ENCODE data around the gene AMACR. TPM values are rescaled to one million over a fixed set of nuclear protein-coding genes. Genes with fewer than 3 reads are reported as not detected.

AMACR gene
- total and polyA plus RNA-seq, 9 donors = 4.2 to 11.5 (median 8.2) TPM

GRCh38 chr5:34001241-34001841, 6.5 kb downstream of the AMACR start:
- Histone ChIP-seq H3K4me1 (ENCODE audit: control insufficient read depth, insufficient read depth, low read length) (peaks cover 7% of the 10 kb centered on the region), H3K27me3 (ENCODE audit: control insufficient read depth, insufficient read depth, low read length) (no peaks in the 10 kb centered on the region), H3K9me3 (replicated peaks; ENCODE audit: control insufficient read depth, low read depth, low read length) (no peaks in the 10 kb centered on the region), H3K36me3 (ENCODE audit: control insufficient read depth, insufficient read depth, low read length) (peaks cover 32% of the 10 kb centered on the region), H3K27ac (ENCODE audit: low read length) (no peak overlapping the region), H3K4me3 (ENCODE audit: low read length) (no peak overlapping the region)
- 83% methylated on average over 7 of the region's 10 CpGs for WGBS (ENCODE audit: insufficient coverage)
- no peak for DNase-seq

GRCh38 chr5:33999978-34000377, 7.9 kb downstream of the AMACR start:
- 94% methylated on average over 3 of the region's 4 CpGs for WGBS (ENCODE audit: insufficient coverage)
- Histone ChIP-seq H3K4me3 (ENCODE audit: low read length) (no peak overlapping the region), H3K36me3 (ENCODE audit: control insufficient read depth, insufficient read depth, low read length) (peaks cover 31% of the 10 kb centered on the region), H3K27ac (ENCODE audit: low read length) (no peak overlapping the region), H3K27me3 (ENCODE audit: control insufficient read depth, insufficient read depth, low read length) (no peaks in the 10 kb centered on the region), H3K4me1 (ENCODE audit: control insufficient read depth, insufficient read depth, low read length) (peaks cover 7% of the 10 kb centered on the region), H3K9me3 (replicated peaks; ENCODE audit: control insufficient read depth, low read depth, low read length) (no peaks in the 10 kb centered on the region)
- no peak for DNase-seq

GRCh38 chr5:33997331-33997983, 10.4 kb downstream of the AMACR start:
- peaks cover 15% of the 10 kb centered on the region for H3K36me3 ChIP-seq (ENCODE audit: control insufficient read depth, insufficient read depth, low read length)
- H3K9me3 ChIP-seq (replicated peaks; ENCODE audit: control insufficient read depth, low read depth, low read length) = no peaks in the 10 kb centered on the region
- DNase-seq = peak; percentile 89
- H3K27me3 ChIP-seq (ENCODE audit: control insufficient read depth, insufficient read depth, low read length) = no peaks in the 10 kb centered on the region
- H3K27ac ChIP-seq (ENCODE audit: low read length) = no peak overlapping the region
- H3K4me3 ChIP-seq (ENCODE audit: low read length) = no peak overlapping the region
- 26% methylated on average over 5 of the region's 6 CpGs for WGBS (ENCODE audit: insufficient coverage)
- peaks cover 7% of the 10 kb centered on the region for H3K4me1 ChIP-seq (ENCODE audit: control insufficient read depth, insufficient read depth, low read length)

GRCh38 chr5:33995865-33996264, 12.0 kb downstream of the AMACR start:
- H3K9me3 ChIP-seq (replicated peaks; ENCODE audit: control insufficient read depth, low read depth, low read length) = no peaks in the 10 kb centered on the region
- peaks cover 7% of the 10 kb centered on the region for H3K4me1 ChIP-seq (ENCODE audit: control insufficient read depth, insufficient read depth, low read length)
- no peak overlapping the region for H3K4me3 ChIP-seq (ENCODE audit: low read length)
- peaks cover 9% of the 10 kb centered on the region for H3K36me3 ChIP-seq (ENCODE audit: control insufficient read depth, insufficient read depth, low read length)
- DNase-seq = peak; percentile 46
- 0% methylated on average over 1 of the region's 2 CpGs for WGBS (ENCODE audit: insufficient coverage)
- no peaks in the 10 kb centered on the region for H3K27me3 ChIP-seq (ENCODE audit: control insufficient read depth, insufficient read depth, low read length)
- no peak overlapping the region for H3K27ac ChIP-seq (ENCODE audit: low read length)

GRCh38 chr5:33994845-33995244, 13.0 kb downstream of the AMACR start:
- Histone ChIP-seq H3K27me3 (ENCODE audit: control insufficient read depth, insufficient read depth, low read length) (no peaks in the 10 kb centered on the region), H3K4me1 (ENCODE audit: control insufficient read depth, insufficient read depth, low read length) (peaks cover 7% of the 10 kb centered on the region), H3K27ac (ENCODE audit: low read length) (no peak overlapping the region), H3K9me3 (replicated peaks; ENCODE audit: control insufficient read depth, low read depth, low read length) (no peaks in the 10 kb centered on the region), H3K36me3 (ENCODE audit: control insufficient read depth, insufficient read depth, low read length) (peaks cover 6% of the 10 kb centered on the region), H3K4me3 (ENCODE audit: low read length) (no peak overlapping the region)
- WGBS (ENCODE audit: insufficient coverage) = no CpG with 5 or more reads among the region's 1 CpG
- peak; percentile 22 for DNase-seq

- Histone ChIP-seq H3K27ac (ENCODE audit: low read length) (no peak overlapping the region), H3K4me1 (ENCODE audit: control insufficient read depth, insufficient read depth, low read length) (peaks cover 7% of the 10 kb centered on the region), H3K36me3 (ENCODE audit: control insufficient read depth, insufficient read depth, low read length) (peaks cover 14% of the 10 kb centered on the region), H3K27me3 (ENCODE audit: control insufficient read depth, insufficient read depth, low read length) (no peaks in the 10 kb centered on the region), H3K9me3 (replicated peaks; ENCODE audit: control insufficient read depth, low read depth, low read length) (no peaks in the 10 kb centered on the region), H3K4me3 (ENCODE audit: low read length) (no peak overlapping the region)
- no peak for DNase-seq
- 50% methylated on average over 1 of the region's 2 CpGs for WGBS (ENCODE audit: insufficient coverage)
Observed at GRCh38 chr5:33992864-33993263, 15.0 kb downstream of the AMACR start.

- Histone ChIP-seq H3K27ac (ENCODE audit: low read length) (no peak overlapping the region), H3K27me3 (ENCODE audit: control insufficient read depth, insufficient read depth, low read length) (no peaks in the 10 kb centered on the region), H3K9me3 (replicated peaks; ENCODE audit: control insufficient read depth, low read depth, low read length) (no peaks in the 10 kb centered on the region), H3K36me3 (ENCODE audit: control insufficient read depth, insufficient read depth, low read length) (peaks cover 17% of the 10 kb centered on the region), H3K4me1 (ENCODE audit: control insufficient read depth, insufficient read depth, low read length) (no peaks in the 10 kb centered on the region), H3K4me3 (ENCODE audit: low read length) (no peak overlapping the region)
- 96% methylated on average over 6 of the region's 6 CpGs for WGBS (ENCODE audit: insufficient coverage)
- no peak for DNase-seq
Observed at GRCh38 chr5:33985447-33985846, 22.4 kb downstream of the AMACR start.

GRCh38 chr5:33984671-33985124, 23.2 kb downstream of the AMACR start, which contains the start of gene SLC45A2:
SLC45A2 (minus strand) TSS chr5:33984693; CDS start chr5:33984583, 110 bp downstream.
- Histone ChIP-seq H3K9me3 (replicated peaks; ENCODE audit: control insufficient read depth, low read depth, low read length) (no peaks in the 10 kb centered on the region), H3K4me3 (ENCODE audit: low read length) (no peak within 1 kb of the TSS), H3K4me1 (ENCODE audit: control insufficient read depth, insufficient read depth, low read length) (no peaks in the 10 kb centered on the region), H3K27ac (ENCODE audit: low read length) (no peak within 1 kb of the TSS), H3K36me3 (ENCODE audit: control insufficient read depth, insufficient read depth, low read length) (peaks cover 17% of the 10 kb centered on the region), H3K27me3 (ENCODE audit: control insufficient read depth, insufficient read depth, low read length) (no peaks in the 10 kb centered on the region)
- WGBS (ENCODE audit: insufficient coverage) = 77% methylated on average over 7 of the region's 7 CpGs
- peak; percentile 20 for DNase-seq

GRCh38 chr5:33984178-33984577, 23.7 kb downstream of the AMACR start:
- H3K4me3 ChIP-seq (ENCODE audit: low read length) = no peak overlapping the region
- no peaks in the 10 kb centered on the region for H3K27me3 ChIP-seq (ENCODE audit: control insufficient read depth, insufficient read depth, low read length)
- WGBS (ENCODE audit: insufficient coverage) = 96% methylated on average over 15 of the region's 15 CpGs
- no peaks in the 10 kb centered on the region for H3K4me1 ChIP-seq (ENCODE audit: control insufficient read depth, insufficient read depth, low read length)
- peaks cover 17% of the 10 kb centered on the region for H3K36me3 ChIP-seq (ENCODE audit: control insufficient read depth, insufficient read depth, low read length)
- no peak for DNase-seq
- no peak overlapping the region for H3K27ac ChIP-seq (ENCODE audit: low read length)
- H3K9me3 ChIP-seq (replicated peaks; ENCODE audit: control insufficient read depth, low read depth, low read length) = no peaks in the 10 kb centered on the region

GRCh38 chr5:33981408-33982162, 26.3 kb downstream of the AMACR start:
- no peak overlapping the region for H3K27ac ChIP-seq (ENCODE audit: low read length)
- no peaks in the 10 kb centered on the region for H3K27me3 ChIP-seq (ENCODE audit: control insufficient read depth, insufficient read depth, low read length)
- 88% methylated on average over 4 of the region's 8 CpGs for WGBS (ENCODE audit: insufficient coverage)
- H3K9me3 ChIP-seq (replicated peaks; ENCODE audit: control insufficient read depth, low read depth, low read length) = no peaks in the 10 kb centered on the region
- H3K36me3 ChIP-seq (ENCODE audit: control insufficient read depth, insufficient read depth, low read length) = no peaks in the 10 kb centered on the region
- no peak overlapping the region for H3K4me3 ChIP-seq (ENCODE audit: low read length)
- H3K4me1 ChIP-seq (ENCODE audit: control insufficient read depth, insufficient read depth, low read length) = no peaks in the 10 kb centered on the region
- DNase-seq = no peak
